ENCODE results near the gene NEDD8.

Gene NEDD8

DNA sequence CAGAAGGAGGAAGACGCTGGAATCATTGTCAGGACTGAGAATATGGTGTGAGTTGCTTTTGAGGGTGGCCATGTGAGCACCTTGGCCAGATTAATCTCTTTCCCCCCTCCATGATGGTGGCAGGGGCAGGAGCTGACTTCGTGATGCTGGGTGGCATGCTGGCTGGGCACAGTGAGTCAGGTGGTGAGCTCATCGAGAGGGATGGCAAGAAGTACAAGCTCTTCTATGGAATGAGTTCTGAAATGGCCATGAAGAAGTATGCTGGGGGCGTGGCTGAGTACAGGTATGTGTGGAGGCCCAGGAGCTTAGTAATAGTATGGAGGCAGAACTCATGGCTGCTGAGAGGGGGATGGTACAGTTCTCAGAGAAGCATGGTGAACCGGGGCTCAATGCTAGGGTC is 6.0 kb upstream of the NEDD8 start:
- TF ChIP-seq, protein P1, sequence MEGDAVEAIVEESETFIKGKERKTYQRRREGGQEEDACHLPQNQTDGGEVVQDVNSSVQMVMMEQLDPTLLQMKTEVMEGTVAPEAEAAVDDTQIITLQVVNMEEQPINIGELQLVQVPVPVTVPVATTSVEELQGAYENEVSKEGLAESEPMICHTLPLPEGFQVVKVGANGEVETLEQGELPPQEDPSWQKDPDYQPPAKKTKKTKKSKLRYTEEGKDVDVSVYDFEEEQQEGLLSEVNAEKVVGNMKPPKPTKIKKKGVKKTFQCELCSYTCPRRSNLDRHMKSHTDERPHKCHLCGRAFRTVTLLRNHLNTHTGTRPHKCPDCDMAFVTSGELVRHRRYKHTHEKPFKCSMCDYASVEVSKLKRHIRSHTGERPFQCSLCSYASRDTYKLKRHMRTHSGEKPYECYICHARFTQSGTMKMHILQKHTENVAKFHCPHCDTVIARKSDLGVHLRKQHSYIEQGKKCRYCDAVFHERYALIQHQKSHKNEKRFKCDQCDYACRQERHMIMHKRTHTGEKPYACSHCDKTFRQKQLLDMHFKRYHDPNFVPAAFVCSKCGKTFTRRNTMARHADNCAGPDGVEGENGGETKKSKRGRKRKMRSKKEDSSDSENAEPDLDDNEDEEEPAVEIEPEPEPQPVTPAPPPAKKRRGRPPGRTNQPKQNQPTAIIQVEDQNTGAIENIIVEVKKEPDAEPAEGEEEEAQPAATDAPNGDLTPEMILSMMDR (IDR thresholded peaks at IDR 0.05; ENCODE audit: extremely low read depth, missing control alignments) = no peak
- no peak for DNase-seq (ENCODE audit: low spot score)

DNA sequence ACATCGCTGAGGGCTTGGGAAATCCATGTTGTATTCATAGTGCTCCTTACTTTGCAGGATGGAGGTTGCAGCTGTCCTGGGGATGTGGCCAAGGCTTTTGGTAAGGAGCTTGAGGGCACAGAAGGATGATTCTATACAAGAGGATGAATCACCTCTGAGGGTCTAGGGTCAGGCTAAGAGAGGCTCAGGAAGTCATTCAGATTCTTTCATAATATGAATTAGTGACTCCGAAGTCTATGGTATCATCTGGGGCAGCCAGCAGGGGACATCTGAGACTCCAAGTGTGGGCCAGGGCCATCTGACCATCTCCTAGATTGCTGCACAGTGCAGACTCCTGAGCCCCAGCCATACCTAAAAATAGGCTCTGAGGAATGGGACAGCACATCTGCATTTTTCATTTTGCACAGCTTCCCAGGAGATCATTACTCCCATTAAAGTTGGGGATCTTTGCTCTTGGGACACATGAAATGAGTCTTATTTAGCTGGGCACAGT is 5.3 kb upstream of the NEDD8 start:
- TF ChIP-seq, protein P1 (IDR thresholded peaks at IDR 0.05; ENCODE audit: extremely low read depth, missing control alignments) = no peak
- no peak for DNase-seq (ENCODE audit: low spot score)

DNA sequence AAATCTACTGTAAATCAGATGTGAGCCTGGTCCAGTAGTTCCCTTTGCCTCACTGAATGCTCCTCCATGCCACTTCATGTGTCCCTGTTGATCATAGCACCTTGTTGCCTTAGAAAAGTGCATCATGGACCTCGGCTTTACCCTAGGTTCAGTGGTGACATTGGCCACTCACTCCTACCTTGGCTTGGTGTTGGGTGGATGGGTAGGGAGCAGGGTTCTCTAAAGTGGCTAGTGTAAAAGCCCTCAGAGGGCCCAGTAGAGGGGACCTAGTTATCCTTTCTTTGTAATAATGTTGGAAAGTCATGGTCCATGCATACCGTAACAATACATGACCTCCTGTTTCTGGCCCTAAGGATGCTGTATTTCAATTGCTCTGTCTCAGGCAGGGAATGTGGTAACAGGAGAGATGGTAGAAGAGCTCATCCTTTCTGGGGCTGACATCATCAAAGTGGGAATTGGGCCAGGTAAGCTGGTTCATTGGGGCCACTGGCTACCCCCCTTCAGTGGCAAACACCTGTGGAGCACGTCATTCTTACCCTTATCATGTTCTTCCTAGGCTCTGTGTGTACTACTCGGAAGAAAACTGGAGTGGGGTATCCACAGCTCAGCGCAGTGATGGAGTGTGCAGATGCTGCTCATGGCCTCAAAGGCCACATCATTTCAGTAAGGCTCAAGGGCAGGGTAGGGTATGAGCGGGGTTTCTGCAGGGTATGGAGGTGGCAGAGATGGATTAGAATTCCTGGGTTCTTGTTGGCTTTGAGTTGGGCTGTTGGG is 4.7 kb upstream of the NEDD8 start:
- TF ChIP-seq, protein P1 (IDR thresholded peaks at IDR 0.05; ENCODE audit: extremely low read depth, missing control alignments) = no peak
- no peak for DNase-seq (ENCODE audit: low spot score)

DNA sequence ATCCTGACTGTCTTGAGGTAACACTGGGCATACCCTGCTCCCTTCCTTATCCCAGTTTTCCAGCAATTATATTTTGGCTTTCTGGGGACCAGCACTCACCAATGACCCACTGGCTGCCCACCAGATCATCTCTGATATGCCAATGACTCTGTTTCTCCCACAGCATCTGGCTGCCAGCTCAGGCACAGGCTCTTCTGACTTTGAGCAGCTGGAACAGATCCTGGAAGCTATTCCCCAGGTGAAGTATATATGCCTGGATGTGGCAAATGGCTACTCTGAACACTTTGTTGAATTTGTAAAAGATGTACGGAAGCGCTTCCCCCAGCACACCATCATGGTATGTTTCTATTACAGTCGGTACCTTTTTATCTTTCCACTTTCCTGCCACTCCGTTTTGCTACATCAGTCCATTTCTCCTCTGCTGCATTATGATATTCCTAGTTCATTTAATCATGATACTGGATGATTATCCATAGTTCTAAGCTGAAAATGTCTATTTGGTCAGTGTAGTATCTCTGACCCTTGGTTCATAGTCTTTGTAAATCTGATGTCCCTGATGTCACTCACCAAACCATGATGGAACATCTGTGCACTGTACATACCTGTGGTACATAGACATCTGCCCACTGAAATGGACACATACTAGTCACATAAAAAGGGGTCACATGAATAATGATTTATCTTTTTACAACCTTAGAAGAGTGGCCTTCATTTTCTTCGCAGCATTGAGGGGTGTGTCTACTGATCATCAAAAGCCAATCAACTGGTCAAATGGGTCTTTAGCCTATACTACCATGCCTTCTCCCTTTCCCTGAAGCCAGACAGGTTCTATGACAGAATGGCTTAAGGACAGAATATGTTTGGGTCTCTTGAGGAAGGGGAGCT is 3.9 kb upstream of the NEDD8 start:
- TF ChIP-seq, protein P1 (IDR thresholded peaks at IDR 0.05; ENCODE audit: extremely low read depth, missing control alignments) = no peak
- no peak for DNase-seq (ENCODE audit: low spot score)

DNA sequence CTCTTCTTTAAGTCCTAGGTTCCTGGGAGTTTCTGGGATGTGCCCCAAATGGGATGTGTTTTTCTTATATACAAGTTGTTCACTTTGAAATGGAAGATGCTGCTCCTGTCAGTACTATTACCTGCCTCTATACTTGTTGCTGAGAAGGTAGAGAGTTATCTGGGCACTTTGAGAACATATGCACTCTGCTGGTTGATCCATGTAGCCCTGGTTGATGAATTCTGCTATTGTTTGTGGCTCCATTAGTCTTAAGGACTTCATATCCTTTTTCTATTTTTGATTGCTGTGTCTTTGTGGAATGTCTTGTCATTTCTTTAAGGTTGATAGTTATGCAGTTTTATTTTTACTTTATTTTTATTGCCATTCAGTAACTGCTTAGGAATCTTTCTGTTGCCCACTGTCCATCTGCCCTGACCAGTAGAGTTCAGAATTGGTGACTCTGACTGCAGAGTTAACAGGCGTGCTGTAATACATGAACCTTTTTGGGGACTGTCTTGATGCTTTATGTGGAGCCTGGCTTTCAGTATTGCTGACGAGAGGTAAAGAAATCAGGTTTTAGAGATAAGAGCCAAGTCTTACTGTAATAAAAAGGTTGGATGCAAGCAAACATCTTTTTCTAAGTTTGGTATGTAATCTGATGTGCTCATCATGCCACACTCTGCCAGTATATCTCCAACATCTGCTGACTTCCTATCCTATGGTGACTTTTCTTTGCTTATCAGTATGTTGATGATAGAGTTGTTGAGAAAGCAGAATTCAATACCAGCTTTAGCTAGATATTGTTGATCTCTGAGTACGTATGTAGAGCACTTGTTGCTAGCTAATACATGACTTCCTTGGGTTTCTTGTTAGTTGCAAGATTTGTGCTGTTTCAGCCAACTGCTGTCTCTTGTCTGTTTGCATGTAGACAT is 2.2 kb upstream of the NEDD8 start:
- TF ChIP-seq, protein P1 (IDR thresholded peaks at IDR 0.05; ENCODE audit: extremely low read depth, missing control alignments) = no peak
- DNase-seq (ENCODE audit: low spot score) = no peak

DNA sequence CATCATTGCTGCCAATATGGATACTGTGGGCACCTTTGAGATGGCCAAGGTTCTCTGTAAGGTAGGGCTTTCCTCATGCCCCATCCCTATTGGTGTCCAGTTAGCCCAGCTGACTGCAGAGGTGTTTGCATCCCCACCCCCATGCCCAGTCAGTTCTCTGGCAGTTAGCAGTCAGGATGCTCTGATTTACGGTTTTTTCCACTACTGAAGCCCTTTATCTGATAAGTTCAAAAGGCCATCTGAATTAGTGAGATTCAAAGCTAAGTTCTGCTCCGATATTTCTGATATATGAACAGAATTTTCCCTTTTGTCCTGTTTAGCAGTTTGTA is 1.3 kb upstream of the NEDD8 start:
- TF ChIP-seq, protein P1 (IDR thresholded peaks at IDR 0.05; ENCODE audit: extremely low read depth, missing control alignments) = no peak

More for the DNA sequence above, 1.3 kb upstream of the NEDD8 start:
- no peak for DNase-seq (ENCODE audit: low spot score)
